HepG2 (cell line): Measurements from ENCODE around the gene LCN12. TPM values are rescaled to one million over a fixed set of nuclear protein-coding genes. Genes with fewer than 3 reads are reported as not detected.

ENCODE experiments used
- CREB3 ChIP-seq: sonication (generic); formaldehyde crosslinking; IDR thresholded peaks from 2 replicates; pipeline ENCODE4 v1.5.0; 2020; ENCODE audit warnings: missing genetic modification reagents
- GATAD1 ChIP-seq: IDR thresholded peaks from 2 replicates; pipeline ENCODE4 v1.6.1; 2016; ENCODE audit warnings: missing genetic modification reagents, missing compliant biosample characterization
- HES4 ChIP-seq: sonication (generic); formaldehyde crosslinking; IDR thresholded peaks from 2 replicates; pipeline ENCODE4 v1.9.0; 2021; ENCODE audit warnings: mild to moderate bottlenecking, missing genetic modification reagents, borderline replicate concordance
- MTF1 ChIP-seq: sonication (generic); formaldehyde crosslinking; IDR thresholded peaks from 2 replicates; pipeline ENCODE4 v1.5.0; 2020; ENCODE audit warnings: missing genetic modification reagents
- POLR2A ChIP-seq, 2 experiments: IDR thresholded peaks; 2 replicates each; pipeline ENCODE4 v1.6.1; 2011; ENCODE audit warnings: low read depth in 2 of 2, low read length in 2 of 2, mild to moderate bottlenecking in 1 of 2, moderate library complexity in 1 of 2; ENCODE audit not compliant: insufficient read depth in 1 of 2
- RNF219 ChIP-seq: sonication (generic); formaldehyde crosslinking; IDR thresholded peaks from 2 replicates; pipeline ENCODE4 v1.5.0; 2020; ENCODE audit warnings: mild to moderate bottlenecking, missing genetic modification reagents
- SKI ChIP-seq: fragments of 450-650 bp; IDR thresholded peaks from one replicate; pipeline ENCODE4 v1.6.1; 2018; ENCODE audit warnings: mild to moderate bottlenecking; ENCODE audit not compliant: partially characterized antibody
- TEF ChIP-seq: sonication (generic); formaldehyde crosslinking; IDR thresholded peaks from 2 replicates; pipeline ENCODE4 v1.5.0; 2020; ENCODE audit warnings: missing genetic modification reagents
- ZNF160 ChIP-seq: sonication (generic); formaldehyde crosslinking; IDR thresholded peaks from 2 replicates; pipeline ENCODE4 v1.8.0; 2022; ENCODE audit warnings: mild to moderate bottlenecking, inconsistent platforms, missing genetic modification reagents
- ZNF205 ChIP-seq: IDR thresholded peaks from 2 replicates; pipeline ENCODE4 v1.6.1; 2018; ENCODE audit warnings: missing biosample characterization, missing genetic modification reagents
- ZNF34 ChIP-seq: sonication (generic); formaldehyde crosslinking; IDR thresholded peaks from 2 replicates; pipeline ENCODE4 v1.4.0; 2020; ENCODE audit warnings: mild to moderate bottlenecking, missing genetic modification reagents, borderline replicate concordance
- ZNF354B ChIP-seq: sonication (generic); formaldehyde crosslinking; IDR thresholded peaks from 2 replicates; pipeline ENCODE4 v1.8.0; 2022; ENCODE audit warnings: mild to moderate bottlenecking, missing genetic modification reagents
- ZNF572 ChIP-seq: sonication (generic); formaldehyde crosslinking; IDR thresholded peaks from 2 replicates; pipeline ENCODE4 v1.5.1; 2020; ENCODE audit warnings: mild to moderate bottlenecking, missing genetic modification reagents
- ZNF589 ChIP-seq: sonication (generic); formaldehyde crosslinking; conservative IDR thresholded peaks from 2 replicates; pipeline ENCODE4 v1.8.0; 2022; ENCODE audit warnings: mild to moderate bottlenecking, moderate library complexity, missing genetic modification reagents
- ZNF597 ChIP-seq: sonication (generic); formaldehyde crosslinking; IDR thresholded peaks from 2 replicates; pipeline ENCODE4 v1.5.0; 2020; ENCODE audit warnings: missing genetic modification reagents
- ZSCAN29 ChIP-seq: sonication (generic); formaldehyde crosslinking; conservative IDR thresholded peaks from 2 replicates; pipeline ENCODE4 v1.4.0; 2020; ENCODE audit warnings: mild to moderate bottlenecking, missing genetic modification reagents
- polyA plus RNA-seq, 8 experiments: library from polyadenylated mRNA; depleted of rRNA in 3 of 8; stranded (reverse) in 7 of 8; unstranded in 1 of 8; fragments of >200 nt; fragmentation: Illumina TruSeq in 4 of 8; extraction: Trizol in 4 of 8; gene quantifications; 2 replicates each; pipeline versions ENCODE4 v1.2.1 to v1.2.3, GENCODE V29; 2011 to 2016; ENCODE audit warnings: low read depth in 4 of 8, missing spikeins in 1 of 8, mixed read lengths in 1 of 8; ENCODE audit not compliant: insufficient read depth in 1 of 8
- total RNA-seq, 5 experiments: library from RNA; depleted of rRNA; stranded (reverse); fragments of >200 nt; fragmentation: Illumina TruSeq; extraction: Trizol; gene quantifications; 2 replicates each; pipeline ENCODE4 v1.2.3, GENCODE V29; 2016; ENCODE audit warnings: low read depth in 1 of 5
- TF ChIP-seq, protein P1 (sequence below): sonication (generic); formaldehyde crosslinking; IDR thresholded peaks from 2 replicates; pipeline ENCODE4 v1.4.0; 2020; ENCODE audit warnings: missing genetic modification reagents
- TF ChIP-seq, protein P2 (sequence below): sonication (generic); formaldehyde crosslinking; IDR thresholded peaks from 2 replicates; pipeline ENCODE4 v1.4.0; 2020; ENCODE audit warnings: mild to moderate bottlenecking, missing genetic modification reagents
- TF ChIP-seq, protein P3 (sequence below): sonication (generic); formaldehyde crosslinking; IDR thresholded peaks from 2 replicates; pipeline ENCODE4 v1.4.0; 2020; ENCODE audit warnings: mild to moderate bottlenecking, missing genetic modification reagents

LCN12 gene
- total and polyA plus RNA-seq, 2 of the 13 experiments (the other 11 are each of a cell fraction or from before 2014, with no cell fraction given): 3.4 to 6.9 TPM

GRCh38 chr9:136947955-136948510, 4.0 kb upstream of the LCN12 start (continued):
- TF ChIP-seq RNF219: no peak
- TF ChIP-seq, protein P1, sequence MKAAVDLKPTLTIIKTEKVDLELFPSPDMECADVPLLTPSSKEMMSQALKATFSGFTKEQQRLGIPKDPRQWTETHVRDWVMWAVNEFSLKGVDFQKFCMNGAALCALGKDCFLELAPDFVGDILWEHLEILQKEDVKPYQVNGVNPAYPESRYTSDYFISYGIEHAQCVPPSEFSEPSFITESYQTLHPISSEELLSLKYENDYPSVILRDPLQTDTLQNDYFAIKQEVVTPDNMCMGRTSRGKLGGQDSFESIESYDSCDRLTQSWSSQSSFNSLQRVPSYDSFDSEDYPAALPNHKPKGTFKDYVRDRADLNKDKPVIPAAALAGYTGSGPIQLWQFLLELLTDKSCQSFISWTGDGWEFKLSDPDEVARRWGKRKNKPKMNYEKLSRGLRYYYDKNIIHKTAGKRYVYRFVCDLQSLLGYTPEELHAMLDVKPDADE (CRISPR knock-in tag): no peak
- no peak for TF ChIP-seq ZNF354B (CRISPR knock-in tag)
- no peak for TF ChIP-seq ZNF205 (CRISPR knock-in tag)
- TF ChIP-seq ZNF160 (CRISPR knock-in tag): no peak
- 0 out of 2 replicates have a peak, but pooled peaks have one; percentile 18 for TF ChIP-seq GATAD1 (CRISPR knock-in tag)
- no peak for TF ChIP-seq POLR2A (IDR thresholded peaks at IDR 0.05; ENCODE audit: insufficient read depth in 1 of 2, low read depth in 2 of 2, low read length in 2 of 2)
- TF ChIP-seq ZNF589 (CRISPR knock-in tag): no peak
- no peak for TF ChIP-seq HES4 (CRISPR knock-in tag)
- TF ChIP-seq ZNF34 (CRISPR knock-in tag): no peak
- no peak for TF ChIP-seq ZNF597 (CRISPR knock-in tag)
- no peak for TF ChIP-seq MTF1 (CRISPR knock-in tag)
- no peak for TF ChIP-seq TEF
- TF ChIP-seq CREB3 (CRISPR knock-in tag): no peak
- TF ChIP-seq ZNF572 (CRISPR knock-in tag): 0 out of 2 replicates have a peak, but pooled peaks have one; percentile 59
- TF ChIP-seq SKI: no peak
- TF ChIP-seq ZSCAN29 (CRISPR knock-in tag): no peak
- TF ChIP-seq, protein P2, sequence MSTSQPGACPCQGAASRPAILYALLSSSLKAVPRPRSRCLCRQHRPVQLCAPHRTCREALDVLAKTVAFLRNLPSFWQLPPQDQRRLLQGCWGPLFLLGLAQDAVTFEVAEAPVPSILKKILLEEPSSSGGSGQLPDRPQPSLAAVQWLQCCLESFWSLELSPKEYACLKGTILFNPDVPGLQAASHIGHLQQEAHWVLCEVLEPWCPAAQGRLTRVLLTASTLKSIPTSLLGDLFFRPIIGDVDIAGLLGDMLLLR: no peak
- TF ChIP-seq, protein P3, sequence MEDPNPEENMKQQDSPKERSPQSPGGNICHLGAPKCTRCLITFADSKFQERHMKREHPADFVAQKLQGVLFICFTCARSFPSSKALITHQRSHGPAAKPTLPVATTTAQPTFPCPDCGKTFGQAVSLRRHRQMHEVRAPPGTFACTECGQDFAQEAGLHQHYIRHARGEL (CRISPR knock-in tag): no peak
